Hypothalamus (tissue), 51 donors: ENCODE measurements around the gene AHRR.
"Not testable (repeated sequence)": the region's sequence is repeated elsewhere in the genome, so short reads cannot be mapped to it uniquely, and the experiment has no call there.

ENCODE experiments used
- DNase-seq, 51 donors: peaks; one replicate each; lab custom pipeline; 2025; lab: John Stamatoyannopoulos, UW

AHRR gene

GRCh38 chr5:362978-363765, 41.7 kb downstream of the AHRR start:
- DNase-seq = no peak

- no peak for DNase-seq
Observed at GRCh38 chr5:364497-364896, 43.0 kb downstream of the AHRR start.

- DNase-seq = no peak
Observed at GRCh38 chr5:366541-367357, 45.2 kb downstream of the AHRR start.

GRCh38 chr5:367358-368130, 46.0 kb downstream of the AHRR start:
- no peak for DNase-seq

- DNase-seq = no peak
Observed at GRCh38 chr5:368183-369084, 46.9 kb downstream of the AHRR start.

- DNase-seq = no peak
Observed at GRCh38 chr5:369151-369868, 47.8 kb downstream of the AHRR start.

- DNase-seq = not testable (repeated sequence)
Observed at GRCh38 chr5:369869-370236, 48.3 kb downstream of the AHRR start.

GRCh38 chr5:370311-370958, 48.9 kb downstream of the AHRR start:
- DNase-seq = no peak

GRCh38 chr5:370959-371810, 49.7 kb downstream of the AHRR start:
- no peak for DNase-seq

GRCh38 chr5:371811-372555, 50.5 kb downstream of the AHRR start:
- DNase-seq = no peak

- no peak for DNase-seq
Observed at GRCh38 chr5:372556-372995, 51.1 kb downstream of the AHRR start.

- no peak for DNase-seq
Observed at GRCh38 chr5:372996-373709, 51.6 kb downstream of the AHRR start.

GRCh38 chr5:373710-374602, 52.4 kb downstream of the AHRR start:
- DNase-seq = peak in 3 of 51 donors; percentile 15 to 38 (median 30)

- no peak for DNase-seq
Observed at GRCh38 chr5:374631-375335, 53.3 kb downstream of the AHRR start.
